ENCODE data around the gene IFT20.

The IFT20 gene

DNA sequence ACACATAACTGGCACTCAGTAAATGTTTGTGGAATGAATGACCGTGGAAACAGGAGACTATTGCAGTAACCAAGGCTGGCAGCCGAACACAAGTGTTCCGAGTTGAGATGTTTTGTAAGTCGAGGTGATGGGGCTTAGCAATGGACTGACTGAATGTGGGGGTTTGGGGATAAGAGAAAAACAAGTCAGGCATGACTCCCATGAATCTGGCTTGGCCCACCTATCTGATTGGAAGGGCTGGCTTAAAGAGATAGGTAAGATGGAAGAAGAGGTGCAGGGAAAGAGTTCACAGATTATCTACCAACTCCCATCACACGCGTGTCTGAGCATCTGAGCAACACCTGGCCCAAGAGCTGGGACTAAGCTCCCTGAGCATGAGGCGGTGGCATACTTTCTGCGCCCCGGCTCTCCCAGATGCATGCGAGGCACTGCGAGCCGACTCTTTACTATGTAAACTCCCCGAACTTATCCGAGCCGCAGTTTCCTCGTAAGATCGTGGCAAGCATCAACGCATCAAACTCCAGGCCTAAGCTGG, 539 bp downstream of the IFT20 start:
- DNase-seq: no peak

DNA sequence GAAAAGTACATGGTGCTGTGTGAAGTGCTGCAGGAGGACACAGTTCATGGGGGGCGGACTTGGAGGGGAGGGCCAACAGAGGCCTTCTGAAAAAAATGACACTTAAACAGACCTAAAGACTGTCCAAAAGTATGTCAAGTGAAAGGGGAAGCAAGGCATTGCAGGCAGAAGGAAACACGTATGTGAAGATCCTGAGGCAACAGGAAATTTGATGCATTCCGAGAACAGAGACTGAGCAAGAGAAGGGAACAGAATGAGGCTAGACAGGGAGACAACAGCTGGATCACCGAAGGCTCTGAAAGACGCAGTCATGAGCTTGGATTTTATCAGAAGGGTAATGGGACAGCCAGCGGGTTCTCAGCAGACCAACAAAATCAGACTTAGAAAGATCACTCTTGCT, 1.1 kb downstream of the IFT20 start:
- DNase-seq: no peak

DNA sequence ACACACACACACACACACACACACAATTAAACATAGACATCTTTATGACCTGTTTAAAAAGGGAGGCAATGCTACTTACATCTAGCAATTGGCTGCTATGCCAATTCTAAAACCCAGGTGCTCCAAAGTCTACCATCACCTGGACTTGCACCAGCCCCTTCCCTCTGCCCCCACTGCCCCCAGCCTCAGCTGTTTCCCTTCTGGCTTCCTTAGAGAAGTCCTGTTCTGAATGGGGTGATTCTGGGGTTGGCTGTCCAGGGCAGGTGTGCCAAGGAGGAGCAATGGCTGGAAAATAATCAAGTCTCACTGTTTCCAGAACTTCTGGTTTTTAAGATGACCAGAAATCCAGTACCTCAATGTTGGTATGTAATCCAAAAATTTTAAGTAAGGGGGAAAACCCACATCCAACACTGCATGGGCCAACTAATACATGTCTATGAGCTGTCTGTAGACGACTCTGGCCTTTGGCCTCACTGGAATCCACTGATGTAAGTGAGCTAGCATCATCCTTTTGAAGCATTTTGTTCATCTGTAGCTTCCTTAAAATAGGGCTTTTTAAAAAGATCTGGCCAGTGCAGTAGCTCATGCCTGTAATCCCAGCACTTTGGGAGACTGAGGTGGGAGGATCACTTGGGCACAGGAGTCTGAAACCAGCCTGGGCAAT, 2.1 kb downstream of the IFT20 start:
- DNase-seq: no peak

DNA sequence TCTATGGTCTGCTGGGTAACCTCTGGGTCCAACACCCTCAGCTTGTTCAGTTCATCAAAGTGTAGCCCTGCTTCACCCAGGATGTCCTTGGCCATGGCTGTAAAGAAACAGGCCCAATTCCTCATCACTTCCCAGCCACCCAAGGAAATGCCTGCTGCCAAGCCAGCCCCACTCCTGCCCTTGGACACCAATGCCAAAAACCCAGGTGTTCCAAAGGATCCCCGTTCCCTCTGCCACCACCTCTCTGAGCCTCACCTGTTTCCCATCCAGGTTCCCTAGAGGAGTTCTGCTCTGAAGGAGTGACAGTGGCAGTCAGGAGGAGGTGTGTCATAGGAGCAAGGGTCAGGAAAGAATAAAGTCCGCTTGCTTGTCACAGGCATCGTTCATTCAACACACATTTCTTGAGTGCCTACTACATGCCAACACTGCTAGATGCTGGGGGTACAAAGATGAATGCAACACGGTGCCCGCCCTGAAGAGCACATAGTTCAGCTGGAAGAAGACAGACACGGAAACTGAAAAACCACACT, 3.3 kb downstream of the IFT20 start:
- no peak for DNase-seq

DNA sequence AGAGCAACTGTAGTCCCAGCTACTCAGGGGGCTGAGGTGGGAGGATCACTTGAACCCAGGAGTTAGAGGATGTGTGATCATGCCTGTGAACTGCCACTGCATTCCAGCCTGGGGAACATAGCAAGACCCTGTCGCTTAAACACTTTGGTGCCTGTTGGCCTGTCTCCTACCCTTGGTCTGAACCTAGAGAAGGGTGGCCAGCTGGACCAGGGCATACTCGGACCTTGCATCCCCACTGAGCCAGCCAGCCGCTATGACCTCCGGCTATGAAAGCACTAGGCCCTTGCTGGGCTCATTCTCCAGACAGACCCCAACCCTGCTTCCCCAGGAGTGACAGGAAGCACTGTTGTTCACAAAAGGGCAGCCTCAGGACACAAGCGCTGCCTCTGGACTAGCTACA, 4.6 kb downstream of the IFT20 start:
- DNase-seq: no peak

DNA sequence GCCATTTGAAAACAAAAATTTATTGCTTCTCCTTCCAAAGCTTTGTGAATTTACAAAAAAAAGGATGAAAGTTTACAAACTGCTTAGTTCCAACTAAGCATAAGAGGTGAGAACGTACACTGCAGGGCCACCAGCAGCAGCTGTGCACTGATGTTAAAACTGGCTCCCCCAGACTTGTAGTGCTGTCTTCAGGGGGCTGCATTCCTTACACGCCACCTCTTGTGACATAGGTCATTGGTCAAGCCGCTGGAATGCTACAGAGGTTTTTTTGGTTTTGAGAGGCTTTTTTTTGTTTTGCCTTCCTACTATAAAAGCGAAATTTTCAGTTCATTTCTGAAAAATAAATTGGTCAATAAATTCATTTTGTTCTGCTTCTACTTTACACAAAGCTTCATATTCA, 6.9 kb downstream of the IFT20 start:
- no peak for DNase-seq

DNA sequence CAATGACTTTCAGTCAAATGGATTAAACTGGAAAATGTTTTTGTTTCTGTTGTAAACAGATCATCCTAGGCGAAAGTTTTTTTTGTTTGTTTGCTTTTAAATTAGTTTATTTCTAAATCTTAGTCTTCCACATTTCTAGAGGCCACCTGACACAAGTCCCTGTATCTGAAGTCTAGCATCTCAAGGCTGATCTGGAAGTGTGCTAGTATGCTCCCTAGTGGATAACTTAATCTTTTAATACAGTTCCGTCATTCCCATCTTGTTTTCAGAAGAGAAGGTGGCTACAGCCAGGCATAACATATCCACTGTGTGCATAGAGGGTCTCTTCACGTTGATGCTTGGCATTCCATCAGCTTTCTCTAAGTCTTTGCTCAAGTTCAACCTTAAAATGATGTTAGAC, 7.6 kb downstream of the IFT20 start:
- no peak for DNase-seq

DNA sequence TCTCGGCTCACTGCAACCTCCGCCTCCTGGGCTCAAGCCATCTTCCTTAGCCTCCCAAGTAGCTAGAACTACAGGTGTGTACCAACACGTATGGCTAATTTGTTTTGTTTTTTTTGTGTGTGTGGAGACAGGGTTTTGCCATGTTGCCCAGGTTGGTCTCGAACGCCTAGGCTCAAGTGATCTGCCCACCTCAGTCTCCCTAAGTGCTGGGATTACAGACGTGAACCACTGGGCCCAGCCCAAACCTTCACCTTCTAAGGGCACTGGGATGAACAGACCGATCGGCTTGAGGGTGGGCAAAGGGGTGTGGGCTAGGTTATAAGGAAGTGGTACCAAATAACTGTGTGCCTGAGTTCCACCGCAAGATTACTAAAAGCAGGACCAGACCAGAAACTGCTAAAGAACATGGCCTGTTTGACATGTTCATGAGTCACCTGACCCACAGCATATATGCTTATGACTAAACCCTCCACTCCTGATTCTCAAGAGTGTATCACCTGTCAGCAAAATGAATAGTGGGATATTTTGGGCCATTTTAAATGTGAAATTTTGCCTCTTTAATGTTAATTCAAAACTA, 8.2 kb downstream of the IFT20 start:
- DNase-seq: peak; percentile 3

DNA sequence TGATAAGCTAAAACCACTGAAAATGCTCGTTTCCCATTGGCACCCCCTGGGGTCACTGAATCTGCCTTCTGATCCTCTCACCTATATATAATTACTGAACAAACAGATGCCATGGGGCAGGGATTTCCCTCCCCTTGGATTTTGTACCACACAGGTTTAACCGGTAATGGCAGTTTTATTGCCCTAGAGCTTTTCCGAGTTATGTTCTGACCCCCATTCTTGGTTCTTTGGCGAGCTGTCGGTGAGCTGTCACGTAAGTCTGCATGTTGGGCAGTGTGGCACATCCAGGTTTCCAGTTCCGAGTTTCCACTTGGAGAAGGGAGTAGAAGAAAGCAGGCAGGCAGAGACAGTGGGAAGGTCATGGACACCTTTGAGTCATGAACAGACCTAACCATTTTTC, 9.2 kb downstream of the IFT20 start:
- no peak for DNase-seq

DNA sequence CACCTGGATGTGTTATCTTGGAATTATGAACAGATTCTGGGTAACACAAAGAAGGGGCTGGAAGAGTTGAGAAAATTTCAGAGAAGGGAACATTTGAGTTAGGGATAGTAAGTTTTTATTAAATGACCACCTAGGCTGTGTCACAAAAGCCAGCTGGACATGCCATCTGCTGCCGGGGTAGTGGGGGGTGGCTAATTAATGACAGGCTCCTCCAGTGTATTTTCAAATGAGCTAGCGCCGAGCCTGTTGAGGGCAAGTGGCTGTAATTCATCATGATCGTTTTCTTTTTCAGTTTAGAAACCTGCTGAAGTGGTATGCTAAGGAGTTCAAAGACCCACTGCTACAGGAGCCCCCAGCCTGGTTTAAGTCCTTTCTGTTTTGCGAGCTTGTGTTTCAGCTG, 10.1 kb downstream of the IFT20 start:
- no peak for DNase-seq

DNA sequence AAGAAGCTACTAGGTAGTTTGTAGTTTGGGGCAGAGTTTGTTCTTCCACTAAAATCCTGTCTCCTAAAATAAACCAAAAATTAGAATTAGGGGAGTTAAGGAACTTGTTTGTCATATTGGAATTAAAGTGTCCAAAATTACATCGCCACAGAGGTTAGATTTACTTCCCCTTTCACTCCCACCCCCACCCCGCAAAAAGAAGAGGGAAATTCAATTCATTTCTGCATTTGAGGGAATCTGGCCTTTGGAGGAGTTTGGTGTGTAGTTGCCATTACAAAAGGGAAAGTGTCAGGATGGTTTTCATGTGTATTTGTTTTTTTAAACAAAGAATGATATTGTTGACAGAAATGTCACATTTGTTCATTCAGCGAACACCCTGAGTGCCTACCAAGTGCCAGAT, 10.5 kb downstream of the IFT20 start:
- DNase-seq: no peak

DNA sequence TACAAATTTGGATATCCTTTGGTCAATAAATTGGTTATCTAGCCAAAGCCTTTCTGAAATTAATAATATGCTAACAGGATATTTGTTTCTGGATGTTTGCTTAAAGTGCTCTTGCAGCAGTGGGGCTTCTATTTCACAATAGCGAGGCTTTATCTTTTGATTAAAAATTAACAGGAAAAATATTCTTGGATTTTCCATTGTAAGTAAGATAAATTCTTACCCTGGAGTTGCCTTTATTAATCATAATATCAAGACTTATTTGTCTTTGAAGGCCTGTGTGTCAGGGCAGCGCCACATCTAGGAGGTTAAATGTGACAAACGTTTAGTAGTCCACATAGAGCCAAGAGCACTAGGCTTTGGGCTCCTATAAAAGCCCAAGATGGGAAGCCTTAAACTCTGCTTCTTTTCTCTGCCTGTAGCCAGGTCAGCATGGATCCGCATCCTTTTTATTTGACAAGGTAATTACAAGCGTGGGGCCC, 11.0 kb downstream of the IFT20 start:
- no peak for DNase-seq

DNA sequence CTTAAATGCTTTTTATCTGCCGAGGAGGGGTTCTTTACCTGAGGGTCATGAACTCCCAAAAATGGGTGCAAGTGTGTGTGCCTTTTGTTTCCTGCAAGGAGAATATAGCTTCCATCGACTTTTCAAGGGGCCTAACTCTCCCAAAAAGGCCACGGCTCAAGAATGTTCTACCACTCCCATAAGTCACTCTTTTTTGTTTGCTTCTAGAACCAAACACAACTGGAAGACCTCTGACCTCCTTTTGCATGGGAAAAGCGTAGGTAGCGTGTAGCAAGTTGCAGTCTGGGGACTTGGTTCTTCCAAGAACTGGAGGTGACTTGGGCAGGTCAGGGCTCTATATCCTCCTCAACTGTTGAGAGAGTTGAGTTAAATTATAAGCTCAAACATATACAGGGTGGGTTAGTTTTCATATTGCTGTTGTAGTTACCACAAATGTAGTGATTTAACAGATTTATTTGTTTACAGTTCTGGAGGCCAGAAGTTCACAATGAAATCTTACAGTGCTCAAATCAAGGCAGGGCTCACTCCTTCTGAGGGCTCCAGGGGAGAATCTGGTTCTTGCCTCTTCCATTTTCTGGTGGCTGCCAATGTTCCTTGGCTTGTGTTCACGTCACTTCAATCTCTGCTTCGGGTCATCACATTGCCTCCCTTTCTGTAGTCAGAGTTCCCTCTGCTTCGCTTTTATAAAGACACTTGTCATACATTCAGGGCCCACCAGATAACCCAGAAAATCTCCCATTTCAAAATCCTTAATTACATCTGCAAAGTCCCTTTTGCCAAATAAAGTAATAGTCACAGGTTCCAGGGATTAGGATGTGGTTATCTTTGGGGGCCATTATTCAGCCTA, 14.8 kb downstream of the IFT20 start:
- no peak for DNase-seq

DNA sequence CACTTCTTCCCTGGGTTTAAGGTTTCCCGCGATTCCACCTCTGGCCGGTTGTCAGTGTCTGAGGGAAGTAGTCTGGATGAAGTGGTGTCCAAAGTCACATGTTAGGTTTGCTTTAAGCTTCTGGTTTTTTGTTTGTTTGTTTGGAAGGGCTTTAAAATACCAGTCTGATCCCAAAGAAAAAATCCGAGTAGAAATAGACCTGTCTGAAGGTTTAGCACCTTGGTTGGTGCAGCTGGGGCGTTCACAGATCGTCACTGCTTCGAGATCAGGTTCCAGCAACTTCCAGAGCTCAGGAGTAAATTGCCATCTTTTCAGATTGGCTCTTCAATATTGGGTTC, 15.7 kb downstream of the IFT20 start:
- no peak for DNase-seq

DNA sequence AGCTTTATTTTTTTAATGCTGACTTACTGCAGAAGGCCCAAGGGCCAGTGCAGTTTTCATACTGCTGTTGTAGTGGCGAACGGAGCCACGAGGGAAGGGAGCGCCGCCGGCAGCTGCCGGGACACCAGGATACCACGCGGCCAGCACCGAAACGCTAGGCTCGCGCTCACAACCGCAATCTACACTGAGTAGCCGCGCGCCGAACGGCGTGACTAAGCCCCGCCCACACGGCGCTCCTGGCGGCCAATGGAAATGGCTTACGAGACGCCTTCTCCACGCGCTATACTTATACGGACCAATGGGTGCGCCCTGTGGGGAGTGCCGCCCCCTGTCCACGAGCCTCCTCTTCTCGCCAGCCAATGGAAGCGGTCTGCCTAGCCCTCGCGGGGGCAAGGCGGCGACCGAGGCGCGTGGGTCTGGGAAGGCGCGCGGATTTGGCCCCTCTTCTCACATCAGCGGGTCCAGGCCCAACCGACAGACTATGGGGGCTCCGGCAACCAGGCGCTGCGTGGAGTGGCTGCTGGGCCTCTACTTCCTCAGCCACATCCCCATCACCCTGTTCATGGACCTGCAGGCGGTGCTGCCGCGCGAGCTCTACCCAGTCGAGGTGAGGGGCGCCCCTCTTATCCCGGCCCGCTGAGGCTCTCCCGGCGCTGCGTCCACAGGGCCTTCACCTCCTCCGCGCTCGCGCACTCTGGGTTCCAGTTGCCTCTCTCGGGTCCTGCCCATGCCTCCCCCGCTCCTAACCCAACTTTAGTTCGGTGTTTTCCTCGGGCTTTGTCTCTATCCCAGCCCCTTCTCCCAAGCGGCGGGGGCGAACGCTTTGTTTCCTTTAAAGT, 16.3 kb downstream of the IFT20 start, which contains the start of gene TMEM97:
TMEM97 (plus strand) TSS at position 442 of the 839 bp plus-strand sequence; CDS start at position 482, 40 bp downstream.
- peak; percentile 97 for DNase-seq

DNA sequence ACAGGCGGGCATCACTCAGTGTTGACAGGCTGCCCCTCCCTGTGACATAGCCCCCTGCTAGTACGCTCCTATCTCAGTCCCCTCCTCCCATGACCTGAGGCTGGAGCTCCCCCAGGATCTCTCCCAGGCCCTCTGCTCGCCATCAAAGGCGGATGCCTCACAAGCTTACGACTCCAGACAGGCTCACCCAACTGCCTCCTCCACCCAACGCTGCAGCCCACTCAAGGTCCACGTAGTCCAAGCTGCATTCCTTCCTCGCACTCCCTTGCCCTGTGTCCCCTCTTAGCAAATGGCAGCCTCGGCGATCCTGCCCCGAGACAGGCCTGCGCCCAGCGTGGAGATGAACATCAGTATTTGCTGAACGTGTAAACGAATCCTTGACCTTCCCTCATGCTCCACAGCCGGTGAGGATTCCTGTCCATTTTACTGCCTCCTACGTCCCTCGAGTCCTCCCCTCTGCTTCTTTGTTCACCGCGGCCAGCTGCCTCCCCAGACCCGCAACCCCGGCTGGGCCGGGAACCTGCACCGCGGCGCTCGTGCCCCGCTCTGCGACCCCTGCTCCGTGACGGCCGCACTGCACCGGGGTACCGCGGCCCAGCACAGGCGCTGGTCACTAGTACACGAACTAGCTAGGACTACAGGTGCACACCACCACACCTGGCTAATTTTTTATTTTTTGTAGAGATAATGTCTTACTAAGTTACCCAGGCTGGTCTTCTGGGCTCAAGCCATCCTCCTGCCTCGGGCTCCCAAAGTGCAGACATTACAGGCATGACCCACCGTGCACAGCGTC, 17.1 kb downstream of the IFT20 start:
- DNase-seq: no peak

DNA sequence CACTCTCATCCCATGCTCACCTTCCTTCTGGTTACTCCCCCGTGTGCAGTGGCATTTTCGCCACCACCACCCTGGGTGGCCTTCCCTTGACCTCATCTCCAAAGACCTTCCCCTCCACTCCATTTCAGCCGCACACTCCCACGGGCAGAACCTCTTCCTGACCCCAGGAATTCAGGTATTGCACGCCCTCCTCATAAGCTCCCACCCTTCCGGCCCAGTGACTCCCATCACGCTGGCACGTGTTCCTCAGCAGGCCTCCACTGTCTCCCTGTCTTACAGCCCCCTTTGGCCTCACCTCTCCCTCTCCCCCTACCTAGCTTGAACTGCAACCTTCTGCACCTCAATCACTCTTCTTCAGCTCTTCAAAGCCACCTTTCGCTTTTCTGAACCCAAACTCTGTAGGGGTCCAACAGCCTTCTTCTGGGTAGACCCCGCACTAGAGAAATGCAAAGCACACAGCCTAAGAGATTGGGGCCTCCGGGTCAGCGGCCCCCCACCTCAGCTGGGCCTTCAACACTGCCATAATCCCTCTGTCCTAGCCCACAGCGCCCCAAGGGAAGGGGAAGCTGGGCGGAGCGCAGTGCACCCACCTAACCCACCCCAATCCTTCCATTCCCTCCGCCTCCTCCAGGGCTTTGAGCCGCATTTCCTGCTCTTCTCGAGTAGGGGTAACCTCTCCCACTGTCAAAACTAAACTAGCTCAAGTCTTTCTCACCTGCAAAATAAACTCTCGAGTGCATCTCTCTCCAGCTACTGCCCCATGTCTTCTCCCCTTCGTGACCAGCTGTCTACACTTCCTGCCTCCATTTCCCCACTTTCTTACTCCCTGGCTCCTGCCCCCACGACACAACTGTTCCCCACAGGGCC, 17.9 kb downstream of the IFT20 start:
- DNase-seq: no peak

DNA sequence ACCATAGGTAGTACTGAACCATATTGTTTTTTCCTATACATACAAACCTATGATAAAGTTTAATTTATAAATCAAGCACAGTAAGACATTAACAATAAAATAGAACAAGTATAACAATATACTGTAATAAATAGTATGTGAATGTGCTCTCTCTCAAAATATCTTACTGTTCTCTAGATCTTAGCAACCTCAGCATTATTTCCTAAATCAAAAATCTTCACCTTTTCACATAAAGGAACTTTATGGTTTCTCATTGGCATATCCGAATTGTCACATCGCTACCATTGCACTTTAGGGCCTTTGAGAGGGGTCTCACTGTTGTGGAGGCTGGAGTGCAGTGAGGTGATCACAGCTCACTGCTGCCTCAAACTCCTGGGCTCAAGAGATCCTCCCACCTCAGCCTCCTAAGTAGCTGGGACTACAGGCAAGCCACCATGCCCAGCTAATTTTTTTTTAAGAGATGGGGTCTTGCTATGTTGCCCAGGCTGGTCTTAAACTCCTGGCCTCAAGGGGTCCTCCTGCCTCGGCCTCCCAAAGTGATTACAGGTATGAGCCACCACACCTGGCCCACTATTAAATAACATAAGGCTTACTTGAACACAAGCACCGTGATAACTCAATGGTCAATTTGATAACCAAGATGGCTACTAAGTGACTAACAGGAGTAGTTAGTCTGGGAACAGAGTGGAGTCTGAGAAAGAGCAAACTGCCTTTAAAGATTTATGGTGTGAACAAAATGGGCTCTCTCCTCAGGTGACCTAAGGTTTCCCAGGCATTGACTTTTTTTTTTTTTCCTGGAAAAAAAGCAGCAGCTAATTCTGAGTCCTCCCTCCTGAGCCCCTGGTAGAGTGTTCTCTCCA, 19.2 kb downstream of the IFT20 start:
- DNase-seq: no peak

DNA sequence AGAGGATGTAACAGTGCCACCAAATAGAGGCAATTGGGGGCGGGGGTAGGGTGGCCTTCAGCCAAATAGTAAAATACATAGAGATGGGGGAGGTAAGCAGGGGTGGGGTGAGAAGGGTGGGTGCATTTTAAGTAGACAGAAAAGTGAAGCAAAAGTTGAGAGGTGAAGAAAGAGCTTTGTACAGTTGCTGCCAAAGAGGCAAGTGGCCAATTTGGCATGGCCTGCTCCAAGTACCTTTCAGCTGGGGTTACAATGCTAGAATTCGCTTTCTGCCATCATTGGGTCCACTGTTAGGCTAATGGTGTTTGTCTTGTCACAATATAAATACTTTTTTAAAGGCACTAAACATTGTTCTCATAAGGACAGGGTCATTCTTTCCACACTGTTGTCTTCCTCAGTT, 21.4 kb downstream of the IFT20 start:
- no peak for DNase-seq

DNA sequence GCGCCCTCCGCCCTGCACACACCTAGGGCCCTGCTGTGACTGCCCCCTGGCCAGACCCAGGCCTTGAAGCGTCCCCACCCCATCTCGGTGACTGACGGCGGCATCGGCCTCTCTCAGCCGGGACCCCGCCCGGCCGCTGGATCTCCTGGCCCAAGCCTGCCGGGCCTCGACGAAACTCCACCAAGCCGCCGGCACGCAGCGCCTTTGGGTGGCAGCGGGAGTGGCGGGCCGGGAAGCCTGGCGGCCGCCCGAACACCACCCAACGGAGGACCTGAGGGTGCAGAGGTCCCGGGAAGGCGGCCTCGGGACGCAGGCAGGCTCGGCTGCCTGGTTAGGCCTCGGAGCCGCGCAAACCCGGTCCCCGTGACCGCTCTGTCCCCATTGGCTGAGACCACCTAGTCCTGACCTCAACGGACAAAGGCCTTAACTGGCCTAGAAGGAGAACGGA, 28.3 kb downstream of the IFT20 start:
- DNase-seq: no peak
